PFSK-1 (cell line): ENCODE data around the gene ALDH9A1.

Source experiments
- FOXP2 ChIP-seq: optimal IDR thresholded peaks from 2 replicates; pipeline ENCODE3; 2011; ENCODE audit warnings: borderline replicate concordance, control low read depth, inconsistent platforms; ENCODE audit not compliant: insufficient read depth; ENCODE audit errors: extremely low read length, extremely low read depth
- POLR2AphosphoS5 ChIP-seq: IDR thresholded peaks from 2 replicates; pipeline ENCODE4 v1.6.1; 2012; ENCODE audit warnings: low read depth, mild to moderate bottlenecking, control low read depth, low read length, moderate library complexity
- SIN3A ChIP-seq: IDR thresholded peaks from 2 replicates; pipeline ENCODE4 v1.6.1; 2012; ENCODE audit warnings: mild to moderate bottlenecking, low read length, moderate library complexity, borderline replicate concordance; ENCODE audit not compliant: insufficient read depth
- TAF1 ChIP-seq: IDR thresholded peaks from 2 replicates; pipeline ENCODE4 v1.6.1; 2012; ENCODE audit warnings: low read length, control low read depth, borderline replicate concordance; ENCODE audit not compliant: insufficient read depth
- TF ChIP-seq, protein P1 (sequence below), 2 experiments: IDR thresholded peaks; 2 replicates each; pipeline versions ENCODE4 v1.6.1 to v1.8.0; 2011 to 2012; ENCODE audit warnings: low read depth in 2 of 2, low read length in 2 of 2, control low read depth in 1 of 2, inconsistent platforms in 1 of 2, mild to moderate bottlenecking in 1 of 2, moderate library complexity in 1 of 2; ENCODE audit not compliant: insufficient read depth in 1 of 2

DNA sequence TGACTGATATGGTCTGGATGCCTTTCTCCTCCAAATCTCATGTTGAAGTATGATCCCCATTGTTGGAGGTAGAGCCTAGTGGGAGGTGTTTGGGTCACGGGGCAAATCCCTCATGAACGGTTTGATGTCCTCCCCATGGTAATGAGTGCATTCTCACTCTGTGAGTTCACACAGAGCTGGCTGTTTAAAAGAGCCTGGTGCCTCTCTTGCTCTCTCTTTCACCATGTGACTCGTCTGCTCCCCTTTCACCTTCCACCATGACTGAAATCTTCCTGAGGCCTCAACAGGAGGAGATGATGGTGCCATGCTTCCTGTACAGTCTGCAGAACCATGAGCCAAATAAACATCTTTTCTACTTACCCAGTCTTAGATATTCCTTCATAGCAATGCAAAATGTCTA, 30.2 kb downstream of the ALDH9A1 start:
- TF ChIP-seq SIN3A (no peak), POLR2AphosphoS5 (no peak), TAF1 (no peak), FOXP2 (no peak)
- TF ChIP-seq, protein P1, sequence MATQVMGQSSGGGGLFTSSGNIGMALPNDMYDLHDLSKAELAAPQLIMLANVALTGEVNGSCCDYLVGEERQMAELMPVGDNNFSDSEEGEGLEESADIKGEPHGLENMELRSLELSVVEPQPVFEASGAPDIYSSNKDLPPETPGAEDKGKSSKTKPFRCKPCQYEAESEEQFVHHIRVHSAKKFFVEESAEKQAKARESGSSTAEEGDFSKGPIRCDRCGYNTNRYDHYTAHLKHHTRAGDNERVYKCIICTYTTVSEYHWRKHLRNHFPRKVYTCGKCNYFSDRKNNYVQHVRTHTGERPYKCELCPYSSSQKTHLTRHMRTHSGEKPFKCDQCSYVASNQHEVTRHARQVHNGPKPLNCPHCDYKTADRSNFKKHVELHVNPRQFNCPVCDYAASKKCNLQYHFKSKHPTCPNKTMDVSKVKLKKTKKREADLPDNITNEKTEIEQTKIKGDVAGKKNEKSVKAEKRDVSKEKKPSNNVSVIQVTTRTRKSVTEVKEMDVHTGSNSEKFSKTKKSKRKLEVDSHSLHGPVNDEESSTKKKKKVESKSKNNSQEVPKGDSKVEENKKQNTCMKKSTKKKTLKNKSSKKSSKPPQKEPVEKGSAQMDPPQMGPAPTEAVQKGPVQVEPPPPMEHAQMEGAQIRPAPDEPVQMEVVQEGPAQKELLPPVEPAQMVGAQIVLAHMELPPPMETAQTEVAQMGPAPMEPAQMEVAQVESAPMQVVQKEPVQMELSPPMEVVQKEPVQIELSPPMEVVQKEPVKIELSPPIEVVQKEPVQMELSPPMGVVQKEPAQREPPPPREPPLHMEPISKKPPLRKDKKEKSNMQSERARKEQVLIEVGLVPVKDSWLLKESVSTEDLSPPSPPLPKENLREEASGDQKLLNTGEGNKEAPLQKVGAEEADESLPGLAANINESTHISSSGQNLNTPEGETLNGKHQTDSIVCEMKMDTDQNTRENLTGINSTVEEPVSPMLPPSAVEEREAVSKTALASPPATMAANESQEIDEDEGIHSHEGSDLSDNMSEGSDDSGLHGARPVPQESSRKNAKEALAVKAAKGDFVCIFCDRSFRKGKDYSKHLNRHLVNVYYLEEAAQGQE (IDR thresholded peaks at IDR 0.05; ENCODE audit: insufficient read depth in 1 of 2, low read depth in 2 of 2, low read length in 2 of 2): no peak
